HG02870 (cell line): ENCODE data around the gene DCBLD2.

ENCODE experiments used
- ATAC-seq: cut with Tn5 transposase; IDR thresholded peaks from one replicate; pipeline ENCODE4 v1.9.1; 2021; ENCODE audit warnings: mild to moderate bottlenecking, moderate library complexity; ENCODE audit not compliant: unreplicated experiment

Gene DCBLD2

GRCh38 chr3:98772022-98772421, 129.5 kb downstream of the DCBLD2 start:
- ATAC-seq: no peak

DNA sequence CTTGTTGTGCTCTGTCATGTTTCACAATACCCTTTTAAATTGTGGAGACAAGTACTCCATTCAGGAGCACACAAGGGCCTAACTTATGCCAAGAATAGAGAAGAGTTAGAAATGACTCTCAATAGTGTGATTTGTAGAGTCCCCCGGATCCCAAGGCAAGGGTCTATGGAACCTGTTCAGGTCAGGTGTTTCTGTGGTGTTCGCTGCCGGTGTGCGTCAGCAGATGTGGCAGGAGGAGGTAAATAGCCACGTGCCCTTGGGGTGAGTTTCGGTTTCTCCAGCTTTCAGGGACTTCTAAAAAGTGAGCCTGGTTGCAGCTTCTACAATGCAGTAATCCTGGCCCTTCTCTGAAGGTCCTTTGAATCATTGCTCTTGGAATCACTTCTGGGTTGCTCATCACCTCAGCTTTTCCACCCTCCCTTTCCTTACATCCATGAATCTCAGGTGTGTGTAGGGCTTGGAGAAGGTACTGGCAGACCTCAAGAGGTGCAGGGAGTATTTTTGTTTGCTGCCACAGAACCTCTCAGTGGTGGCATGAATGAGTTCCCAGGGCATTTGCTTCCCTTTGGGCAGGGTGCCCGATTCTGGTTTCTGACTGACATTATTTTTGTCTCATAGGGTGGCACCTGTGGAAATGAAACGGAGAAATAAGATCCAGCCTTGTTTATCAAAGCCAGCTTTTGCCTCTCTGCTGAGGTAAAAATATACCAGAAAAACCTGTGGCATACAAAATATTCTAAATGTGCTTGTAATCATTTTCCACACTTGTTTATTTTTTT, 131.0 kb downstream of the DCBLD2 start:
- ATAC-seq: peak; percentile 73

DNA sequence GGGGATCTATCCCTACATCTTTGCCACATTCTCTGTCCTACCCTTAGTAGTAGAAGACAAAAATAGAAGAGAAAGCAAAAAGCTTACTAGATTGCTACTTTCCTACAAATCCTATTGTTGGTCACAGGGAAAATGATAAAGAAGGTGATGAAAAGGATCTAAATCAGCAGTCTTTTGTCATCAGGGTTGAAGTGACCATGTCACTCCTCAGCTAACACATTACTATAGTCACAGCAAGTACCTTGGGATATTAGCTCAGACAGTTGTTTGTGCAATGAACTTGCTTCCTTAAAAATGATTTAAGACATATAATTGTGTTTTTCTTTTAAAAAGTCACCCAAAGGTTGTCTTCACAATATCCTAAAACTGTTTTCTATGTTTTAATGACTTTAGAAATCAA, 132.0 kb downstream of the DCBLD2 start:
- no peak for ATAC-seq

- ATAC-seq: no peak
Observed at GRCh38 chr3:98768961-98769360, 132.5 kb downstream of the DCBLD2 start.

- no peak for ATAC-seq
Observed at GRCh38 chr3:98766924-98767323, 134.6 kb downstream of the DCBLD2 start.

GRCh38 chr3:98765721-98766120, 135.8 kb downstream of the DCBLD2 start:
- no peak for ATAC-seq

DNA sequence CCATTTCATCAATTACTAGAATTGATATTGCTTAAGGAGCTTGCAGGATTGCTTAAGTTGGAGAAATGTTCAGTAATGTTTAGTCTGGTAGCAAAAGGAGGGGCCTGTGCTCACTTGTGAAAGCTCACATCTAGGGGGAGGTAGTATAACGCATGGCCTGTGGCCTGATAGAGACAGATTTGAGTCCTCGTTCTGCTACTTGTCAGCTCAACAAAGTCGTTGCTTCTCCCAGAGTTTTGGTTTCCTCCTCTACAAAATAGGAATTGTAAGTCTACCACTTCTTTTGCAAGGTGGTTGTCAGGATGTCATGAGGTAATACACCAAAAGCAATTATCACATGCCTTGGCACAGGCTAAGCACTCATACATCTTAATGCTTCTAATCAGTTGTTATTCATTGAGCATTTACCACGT, 137.0 kb downstream of the DCBLD2 start:
- peak; percentile 32 for ATAC-seq

DNA sequence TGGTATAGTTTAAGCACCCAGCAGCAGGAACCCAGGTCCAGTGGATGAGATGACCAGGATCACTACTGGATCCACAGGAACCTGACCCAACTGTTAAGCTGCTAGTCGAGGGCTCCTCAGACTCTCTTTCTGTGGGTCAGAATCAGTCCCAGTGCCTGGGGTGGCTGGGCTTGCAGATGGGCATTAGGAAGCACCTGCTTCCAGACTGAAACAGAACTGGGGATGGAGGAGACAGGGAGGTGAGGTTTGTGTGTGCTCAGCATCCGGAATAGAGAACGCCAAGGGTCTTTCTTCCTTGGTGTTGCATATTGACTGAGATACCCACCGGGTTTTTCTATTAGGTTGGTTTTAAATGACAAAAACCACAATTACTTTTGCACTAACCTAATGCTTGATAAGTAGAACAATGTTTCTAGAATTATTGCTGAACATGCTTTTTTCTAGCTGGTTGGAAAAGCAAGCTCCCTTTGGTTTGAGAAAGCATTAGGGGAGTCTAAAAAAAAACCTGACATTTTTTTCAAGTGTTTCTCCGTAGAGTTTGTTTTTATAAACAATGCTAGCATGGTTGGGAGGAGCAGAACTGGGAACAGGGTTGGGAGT, 137.6 kb downstream of the DCBLD2 start:
- ATAC-seq: no peak

GRCh38 chr3:98763076-98763475, 138.4 kb downstream of the DCBLD2 start, which contains the start of gene ST3GAL6:
TSS of gene ST3GAL6 (plus strand) at chr3:98763340. CDS start at chr3:98768441, 5,101 bp downstream.
- peak; percentile 50 for ATAC-seq

GRCh38 chr3:98761643-98762229, 139.8 kb downstream of the DCBLD2 start:
- ATAC-seq: no peak

DNA sequence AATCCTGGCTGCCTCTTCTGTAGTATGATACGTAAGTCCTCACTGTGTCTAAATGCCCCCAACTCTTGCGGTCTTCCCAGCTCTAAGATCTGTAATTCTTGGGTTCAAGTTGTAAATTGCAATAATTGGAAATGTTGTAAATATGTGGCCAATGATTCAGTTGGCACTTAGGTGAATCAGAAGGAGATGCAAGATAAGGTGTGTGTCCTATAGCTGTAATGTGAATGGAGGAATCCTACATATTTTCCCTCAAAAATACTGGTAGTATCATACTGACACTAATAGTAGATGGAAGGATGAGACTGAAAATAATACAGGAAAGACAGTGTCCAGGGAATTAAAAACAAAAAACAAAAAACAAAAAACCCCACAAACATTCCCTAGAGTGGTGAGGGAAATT, 141.9 kb downstream of the DCBLD2 start:
- ATAC-seq: no peak

DNA sequence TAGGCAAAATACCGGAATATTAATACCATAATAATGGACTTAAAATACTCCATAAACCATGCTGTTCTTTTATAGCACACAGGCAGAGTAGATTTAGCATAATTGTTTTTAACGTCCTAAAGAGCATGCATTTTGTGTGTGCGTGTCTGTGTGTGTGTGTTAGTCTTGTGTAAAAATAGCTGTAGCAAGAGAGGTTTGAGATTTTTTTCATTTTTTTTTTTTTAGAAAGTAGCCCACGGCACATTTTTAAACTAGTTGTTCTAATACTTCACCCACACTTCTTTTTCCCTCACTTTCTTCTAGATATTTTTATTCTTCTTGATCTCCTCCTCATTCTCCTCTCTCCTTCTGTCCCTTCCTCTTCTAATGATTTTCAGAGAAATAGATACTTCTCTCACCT, 145.9 kb downstream of the DCBLD2 start:
- ATAC-seq: no peak

DNA sequence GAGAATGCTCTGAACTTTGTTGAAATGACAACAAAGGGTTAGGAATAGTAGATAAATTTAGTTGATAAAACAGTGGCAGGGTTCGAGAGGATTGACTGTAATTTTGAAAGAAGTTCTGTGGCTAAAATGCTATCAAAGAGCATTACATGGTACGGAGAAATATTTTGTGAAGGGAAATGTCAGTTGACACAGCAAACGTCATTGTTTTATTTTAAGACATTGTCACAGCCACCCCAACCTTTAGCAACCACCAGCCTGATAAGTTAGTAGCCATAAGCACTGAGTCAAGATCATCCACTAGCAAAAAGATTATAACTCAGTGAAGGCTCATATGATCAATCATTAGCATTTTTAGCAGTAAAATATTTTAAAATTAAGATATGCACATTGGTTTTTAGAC, 147.0 kb downstream of the DCBLD2 start:
- no peak for ATAC-seq

DNA sequence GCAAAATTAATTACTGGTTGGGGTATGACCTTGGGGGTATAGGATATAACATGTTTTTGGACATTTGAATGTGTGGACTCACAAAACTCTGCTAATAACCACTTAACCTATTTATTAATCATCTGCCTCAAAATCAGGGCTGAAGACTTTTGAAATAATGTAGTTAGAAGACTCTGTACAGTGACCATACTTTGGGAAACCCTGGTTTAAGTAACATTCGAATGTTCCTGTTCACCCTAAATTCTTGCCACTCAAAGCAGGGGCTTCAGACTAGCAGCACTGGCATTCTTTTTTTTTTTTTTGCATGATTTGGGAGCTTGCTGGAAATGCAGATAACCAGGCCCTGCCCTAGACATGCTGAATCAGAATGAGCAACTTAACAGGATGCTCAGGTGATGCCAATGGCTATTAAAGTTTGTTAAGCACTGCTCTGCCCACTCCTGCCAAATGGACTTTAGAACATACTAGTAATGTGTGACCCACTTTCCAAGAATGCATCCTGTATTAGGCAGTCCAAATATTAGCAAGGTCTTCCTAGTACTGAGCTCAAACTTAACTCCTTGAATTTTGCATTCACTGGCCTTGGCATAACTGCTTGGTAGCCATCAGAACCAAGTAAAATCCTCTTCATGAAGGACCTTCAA, 151.1 kb downstream of the DCBLD2 start:
- ATAC-seq: no peak

GRCh38 chr3:98746882-98747281, 154.6 kb downstream of the DCBLD2 start:
- ATAC-seq: no peak

DNA sequence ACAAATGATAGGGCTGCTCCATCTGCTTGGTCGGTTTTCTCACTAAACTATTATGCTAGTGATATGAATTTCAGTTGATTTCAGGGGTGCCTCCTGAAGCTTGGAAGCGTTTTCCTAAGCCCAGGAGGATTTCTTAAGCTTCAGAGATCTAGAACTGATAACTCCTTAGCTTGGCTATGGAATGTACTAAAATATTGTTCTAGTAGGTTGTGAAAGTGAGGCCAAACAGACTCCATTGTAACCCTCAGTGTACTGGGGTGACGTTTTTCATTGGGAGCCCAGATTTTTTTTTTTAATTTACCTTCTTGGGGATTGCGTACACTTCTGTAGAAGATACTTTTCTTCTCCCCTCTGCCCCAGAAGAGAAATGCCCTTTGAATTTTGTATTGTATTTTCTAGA, 155.4 kb downstream of the DCBLD2 start:
- no peak for ATAC-seq
